ENCODE measurements around the gene GPR141.

GPR141 gene

GRCh38 chr7:37784015-37784414 lies 100.4 kb downstream of the GPR141 start:
- DNase-seq (ENCODE audit: low read depth): no peak

- no peak for DNase-seq (ENCODE audit: low read depth)
Measured at GRCh38 chr7:37786741-37787569, 103.4 kb downstream of the GPR141 start.

All from HS-27A (cell line).